PC-3 (cell line): ENCODE data around the gene PDGFD.

Experiments
- CTCF ChIP-seq: fragments of 300-600 bp; sonication (generic); conservative IDR thresholded peaks from 2 replicates; pipeline ENCODE4 v1.5.1; 2017; ENCODE audit warnings: antibody characterized with exemption, low read depth, mild to moderate bottlenecking, low read length
- EZH2 ChIP-seq: fragments of 300-600 bp; sonication (generic); IDR thresholded peaks from one replicate; pipeline ENCODE4 v1.6.1; 2017; ENCODE audit warnings: antibody characterized with exemption, mild to moderate bottlenecking, low read length; ENCODE audit not compliant: unreplicated experiment
- EZH2phosphoT487 ChIP-seq: fragments of 300-600 bp; sonication (generic); IDR thresholded peaks from 2 replicates; pipeline ENCODE4 v1.6.1; 2018; ENCODE audit warnings: mild to moderate bottlenecking, antibody characterized with exemption, low read length, borderline replicate concordance

DNA sequence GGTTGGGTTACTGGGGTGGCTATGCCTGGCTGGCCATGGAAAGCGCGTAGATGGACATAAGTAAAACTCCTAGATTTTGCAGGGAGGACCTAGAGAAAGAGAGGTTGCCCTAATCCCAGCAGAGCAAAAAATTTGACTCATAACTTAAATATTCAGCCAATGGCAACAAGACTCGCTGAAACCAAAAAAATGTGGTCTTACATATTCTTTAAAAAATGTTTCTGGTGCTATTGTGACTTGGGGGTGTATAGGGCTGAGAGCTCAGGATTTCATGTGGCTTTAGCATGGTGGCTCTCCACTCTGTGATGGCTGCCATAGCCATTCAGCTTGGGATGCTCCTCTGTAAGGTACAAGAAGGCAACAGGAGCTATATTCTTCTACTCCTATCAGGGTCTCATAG is 27.2 kb upstream of the PDGFD start:
- TF ChIP-seq CTCF (no peak), EZH2 (no peak), EZH2phosphoT487 (no peak)
